ENCODE data around the gene ZNF513.

ZNF513 gene

GRCh38 chr2:27376151-27376865, 4.2 kb downstream of the ZNF513 start:
- peaks cover 48% of the 10 kb centered on the region for H3K4me1 Mint-ChIP-seq (ENCODE audit: low read depth)
- H3K27me3 Mint-ChIP-seq (ENCODE audit: low read depth), result no peaks in the 10 kb centered on the region
- H3K36me3 Mint-ChIP-seq (ENCODE audit: low read depth), result peaks cover 64% of the 10 kb centered on the region
- no peaks in the 10 kb centered on the region for H3K9me3 Mint-ChIP-seq
- H3K4me3 Mint-ChIP-seq, result no peak overlapping the region
- no peak overlapping the region for H3K27ac Mint-ChIP-seq

GRCh38 chr2:27375513-27376099, 4.9 kb downstream of the ZNF513 start:
- Mint-ChIP-seq H3K4me3 (no peak overlapping the region), H3K27me3 (ENCODE audit: low read depth) (no peaks in the 10 kb centered on the region), H3K36me3 (ENCODE audit: low read depth) (peaks cover 60% of the 10 kb centered on the region), H3K27ac (peak overlapping the region; percentile 24), H3K9me3 (no peaks in the 10 kb centered on the region), H3K4me1 (ENCODE audit: low read depth) (peaks cover 44% of the 10 kb centered on the region)

DNA sequence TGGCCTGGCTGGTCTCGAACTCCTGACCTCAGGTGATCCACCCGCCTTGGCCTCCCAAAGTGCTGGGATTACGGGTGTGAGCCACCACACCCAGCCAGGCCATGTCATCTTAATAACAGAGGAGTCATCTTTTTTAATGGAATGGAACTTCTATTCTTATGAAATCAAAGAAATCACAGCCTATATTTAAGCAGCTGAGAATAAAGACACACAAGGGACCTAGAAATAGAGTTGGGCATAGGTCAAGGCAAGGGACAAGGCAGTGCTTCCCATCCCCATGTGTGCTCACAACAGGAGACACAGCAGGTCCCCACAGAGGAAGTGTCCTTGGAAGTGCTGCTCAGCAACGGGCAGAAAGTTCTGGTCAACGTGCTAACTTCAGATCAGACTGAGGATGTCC, 7.0 kb downstream of the ZNF513 start:
- Mint-ChIP-seq H3K27me3 (ENCODE audit: low read depth) (no peaks in the 10 kb centered on the region), H3K4me3 (no peak overlapping the region), H3K4me1 (ENCODE audit: low read depth) (peaks cover 38% of the 10 kb centered on the region), H3K36me3 (ENCODE audit: low read depth) (peaks cover 56% of the 10 kb centered on the region), H3K27ac (no peak overlapping the region), H3K9me3 (no peaks in the 10 kb centered on the region)

DNA sequence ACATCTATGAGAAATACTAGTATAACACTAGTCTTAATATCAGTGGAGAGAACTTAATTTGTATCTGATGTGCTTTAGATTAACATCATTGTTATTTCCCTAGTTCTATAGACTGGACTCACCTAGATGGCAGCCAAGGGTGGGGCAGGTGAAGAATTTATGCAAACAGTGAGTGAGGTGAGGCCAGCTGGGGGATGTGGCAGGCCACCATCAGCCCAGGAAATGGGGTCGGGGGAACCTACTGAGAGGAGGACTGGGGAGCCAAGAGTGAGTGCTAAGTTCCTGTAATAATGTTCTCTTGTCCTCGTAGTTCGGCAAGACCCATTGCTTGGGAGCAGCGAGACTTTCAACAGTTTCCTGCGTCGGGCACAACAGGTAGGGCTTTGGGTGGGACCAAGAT, 7.6 kb downstream of the ZNF513 start:
- Mint-ChIP-seq H3K36me3 (ENCODE audit: low read depth) (peaks cover 57% of the 10 kb centered on the region), H3K4me1 (ENCODE audit: low read depth) (peaks cover 40% of the 10 kb centered on the region)

DNA sequence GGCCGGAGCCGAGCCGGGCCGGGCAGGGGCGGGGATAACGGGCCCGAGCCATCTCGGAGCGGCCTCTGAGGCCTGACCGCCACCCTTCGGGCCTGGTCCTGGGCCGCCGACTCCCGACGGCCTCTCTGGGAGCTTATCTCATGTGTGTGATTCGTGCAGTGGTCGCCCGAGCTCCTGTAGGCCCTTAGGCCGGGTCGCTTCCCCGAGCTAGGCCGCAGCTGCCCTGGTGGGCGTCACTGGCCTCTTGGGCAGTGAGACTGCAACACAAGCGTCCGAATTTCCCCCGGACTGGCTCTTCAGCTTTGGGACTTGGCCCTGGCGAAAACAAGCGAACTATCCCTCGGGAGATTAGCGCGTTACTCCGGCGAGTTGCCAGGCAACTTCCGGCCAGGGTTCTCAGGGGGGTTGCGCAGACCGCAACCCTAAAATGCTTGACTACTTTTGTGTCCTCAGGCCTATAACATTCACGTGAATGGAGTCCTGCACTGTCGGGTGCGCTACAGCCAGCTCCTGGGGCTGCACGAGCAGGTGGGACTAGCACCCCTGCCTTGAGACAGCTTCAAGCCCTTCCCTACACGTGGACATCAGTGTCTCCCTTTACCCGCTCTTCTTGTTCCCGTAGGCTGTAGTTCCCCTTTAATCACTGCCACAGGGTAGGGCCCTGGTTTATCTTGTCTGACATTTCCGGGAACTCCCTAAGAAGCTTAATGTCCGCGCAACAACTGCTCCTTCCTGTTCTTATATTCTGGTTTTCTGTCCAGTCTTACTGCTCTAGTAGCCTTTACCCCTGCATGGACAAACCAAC, 9.5 kb downstream of the ZNF513 start:
- H3K9me3 Mint-ChIP-seq, result no peaks in the 10 kb centered on the region
- peaks cover 56% of the 10 kb centered on the region for H3K36me3 Mint-ChIP-seq (ENCODE audit: low read depth)
- no peaks in the 10 kb centered on the region for H3K27me3 Mint-ChIP-seq (ENCODE audit: low read depth)
- H3K4me1 Mint-ChIP-seq (ENCODE audit: low read depth), result peaks cover 41% of the 10 kb centered on the region
- peak overlapping the region; percentile 95 for H3K27ac Mint-ChIP-seq
- H3K4me3 Mint-ChIP-seq, result peak overlapping the region; percentile 98

More for the DNA sequence above, 7.6 kb downstream of the ZNF513 start:
- no peaks in the 10 kb centered on the region for H3K27me3 Mint-ChIP-seq (ENCODE audit: low read depth)
- H3K9me3 Mint-ChIP-seq, result no peaks in the 10 kb centered on the region
- peak overlapping the region; percentile 98 for H3K4me3 Mint-ChIP-seq
- peak overlapping the region; percentile 81 for H3K27ac Mint-ChIP-seq

DNA sequence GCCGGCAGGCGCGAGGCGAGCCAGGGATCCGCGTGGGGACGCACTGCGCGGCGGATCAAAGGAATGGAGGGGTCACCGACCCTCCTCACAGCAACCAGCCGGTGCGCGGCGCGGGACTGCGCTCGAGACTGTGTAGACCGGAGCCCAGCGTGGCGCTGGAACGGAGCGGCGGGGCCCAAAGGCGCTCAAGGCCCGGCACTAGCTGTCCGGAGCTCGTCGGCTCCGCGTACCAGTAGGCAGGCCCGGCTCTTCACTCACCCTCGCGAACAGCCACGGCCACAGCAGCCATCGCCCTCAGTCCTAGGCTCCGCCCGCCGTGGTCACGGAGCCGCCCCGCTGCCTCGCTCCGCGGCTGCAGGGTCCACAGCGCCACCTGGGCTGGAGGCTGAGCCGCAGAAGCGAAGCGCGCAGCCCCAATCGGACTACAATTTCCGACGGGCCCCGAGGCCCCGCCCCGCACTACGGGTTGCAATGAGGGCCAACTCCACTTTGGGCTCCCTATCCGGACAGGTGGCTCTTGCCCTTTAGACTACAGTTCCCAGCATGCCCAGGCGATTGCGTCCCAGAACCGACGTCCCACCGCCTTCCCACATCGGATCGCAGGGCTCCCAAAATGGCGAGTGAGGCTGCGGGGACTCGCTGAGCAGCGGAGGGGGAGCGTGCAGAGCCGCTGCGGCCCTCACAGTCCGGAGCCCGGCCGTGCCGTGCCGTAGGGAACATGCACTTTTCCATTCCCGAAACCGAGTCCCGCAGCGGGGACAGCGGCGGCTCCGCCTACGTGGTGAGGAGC, 10.3 kb downstream of the ZNF513 start, which contains the start of the genes EIF2B4 and SNX17:
Gene EIF2B4 (minus strand): TSS at position 313 of the 790 bp plus-strand sequence. CDS start 24 bp downstream, at position 289.
Gene SNX17 (plus strand): TSS at position 591 of the 790 bp plus-strand sequence. CDS start 128 bp downstream, at position 719.
- peaks cover 51% of the 10 kb centered on the region for H3K36me3 Mint-ChIP-seq (ENCODE audit: low read depth)
- peak within 1 kb of the TSS; percentile 98 for H3K4me3 Mint-ChIP-seq
- peak within 1 kb of the TSS; percentile 95 for H3K27ac Mint-ChIP-seq
- H3K4me1 Mint-ChIP-seq (ENCODE audit: low read depth), result peaks cover 40% of the 10 kb centered on the region
- no peaks in the 10 kb centered on the region for H3K27me3 Mint-ChIP-seq (ENCODE audit: low read depth)
- H3K9me3 Mint-ChIP-seq, result no peaks in the 10 kb centered on the region

DNA sequence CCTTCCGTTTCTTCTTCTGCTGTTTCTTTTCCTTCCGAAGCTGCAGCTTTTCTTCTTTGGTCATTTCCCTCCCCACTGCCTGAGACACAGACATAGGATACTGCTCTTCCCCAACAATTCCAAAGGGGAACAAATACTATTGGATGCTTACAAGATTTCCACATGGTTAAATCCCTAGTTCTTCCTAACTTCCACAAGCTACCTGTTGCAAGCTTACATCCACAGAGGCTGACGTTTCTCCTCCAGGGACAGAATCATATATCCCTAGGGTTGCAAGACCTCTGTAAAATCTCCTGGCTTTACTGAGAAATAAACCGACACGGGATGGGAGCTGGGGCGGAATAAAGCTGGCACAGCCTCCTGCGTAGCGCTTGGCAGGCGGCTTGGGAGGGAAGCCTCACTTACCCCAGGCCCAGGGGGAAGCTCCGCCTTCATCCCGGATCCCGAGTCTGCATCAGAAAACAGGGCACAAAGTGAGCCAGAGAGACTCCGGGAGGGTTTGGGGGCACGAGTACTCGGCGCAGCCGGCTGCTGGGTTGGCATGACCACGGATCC, 11.0 kb downstream of the ZNF513 start:
- no peaks in the 10 kb centered on the region for H3K9me3 Mint-ChIP-seq
- H3K27ac Mint-ChIP-seq, result peak overlapping the region; percentile 95
- H3K4me3 Mint-ChIP-seq, result peak overlapping the region; percentile 96
- H3K4me1 Mint-ChIP-seq (ENCODE audit: low read depth), result peaks cover 37% of the 10 kb centered on the region
- H3K36me3 Mint-ChIP-seq (ENCODE audit: low read depth), result peaks cover 47% of the 10 kb centered on the region
- H3K27me3 Mint-ChIP-seq (ENCODE audit: low read depth), result no peaks in the 10 kb centered on the region

DNA sequence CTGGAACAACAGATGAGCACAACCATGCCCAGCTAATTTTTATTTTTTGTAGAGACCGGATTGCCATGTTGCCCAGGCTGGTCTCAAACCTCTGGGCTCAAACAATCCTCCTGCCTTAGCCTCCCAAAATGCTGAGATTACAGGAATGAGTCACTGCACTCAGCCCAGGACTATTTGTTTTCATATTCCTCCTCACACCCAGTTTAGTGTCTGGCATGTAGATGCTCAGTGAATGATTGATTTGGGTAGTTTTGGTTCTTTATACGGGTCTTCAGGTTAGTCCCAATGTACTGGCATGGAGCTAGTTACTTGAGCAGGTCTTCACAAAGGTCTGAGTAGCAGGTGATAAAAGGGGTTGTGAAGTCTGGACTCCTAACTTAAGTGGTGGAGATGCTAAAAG, 16.6 kb downstream of the ZNF513 start:
- Mint-ChIP-seq H3K9me3 (no peaks in the 10 kb centered on the region), H3K4me1 (ENCODE audit: low read depth) (peaks cover 12% of the 10 kb centered on the region), H3K36me3 (ENCODE audit: low read depth) (peaks cover 26% of the 10 kb centered on the region), H3K27ac (no peak overlapping the region), H3K4me3 (no peak overlapping the region), H3K27me3 (ENCODE audit: low read depth) (no peaks in the 10 kb centered on the region)

DNA sequence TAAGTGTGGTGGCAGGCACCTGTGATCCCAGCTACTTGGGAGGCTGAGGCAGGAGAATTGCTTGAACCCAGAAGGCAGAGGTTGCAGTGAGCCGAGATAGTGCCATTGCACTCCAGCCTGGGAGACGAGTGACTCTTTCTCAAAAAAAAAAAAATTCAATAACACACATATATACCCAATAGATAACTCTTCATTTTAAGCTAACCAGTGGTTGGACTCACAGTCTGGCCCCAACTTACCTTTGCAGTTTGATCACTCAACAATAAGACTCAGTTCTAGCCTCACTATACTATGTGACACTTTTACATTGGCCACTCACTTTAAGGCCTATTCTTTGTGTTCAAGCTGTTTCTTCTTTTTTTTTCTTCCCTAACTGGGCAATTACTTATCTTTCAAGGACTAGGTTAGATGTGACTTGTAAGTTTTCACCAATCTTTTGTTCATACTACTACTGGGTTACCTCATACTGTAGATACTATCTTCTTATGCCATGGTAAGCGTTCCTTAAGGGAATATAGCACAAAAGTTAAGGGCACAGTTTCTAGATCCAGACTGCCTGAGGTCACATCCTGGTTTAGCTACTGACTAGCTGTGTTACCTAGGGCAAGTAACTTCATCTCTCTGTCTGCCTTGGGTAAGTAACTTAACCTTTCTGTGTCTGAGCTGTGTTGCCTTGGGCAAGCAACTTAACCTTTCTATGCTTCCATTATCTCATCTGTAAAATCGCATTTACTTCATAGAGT, 17.7 kb downstream of the ZNF513 start:
- peaks cover 15% of the 10 kb centered on the region for H3K4me1 Mint-ChIP-seq (ENCODE audit: low read depth)
- no peak overlapping the region for H3K4me3 Mint-ChIP-seq
- H3K27me3 Mint-ChIP-seq (ENCODE audit: low read depth), result no peaks in the 10 kb centered on the region
- H3K36me3 Mint-ChIP-seq (ENCODE audit: low read depth), result peaks cover 25% of the 10 kb centered on the region
- no peaks in the 10 kb centered on the region for H3K9me3 Mint-ChIP-seq
- no peak overlapping the region for H3K27ac Mint-ChIP-seq

GRCh38 chr2:27356382-27357181, 24.0 kb downstream of the ZNF513 start, which contains the start of gene GTF3C2:
TSS of gene GTF3C2 (minus strand) at chr2:27356764. CDS start at chr2:27343554, 13,210 bp downstream.
- peak within 1 kb of the TSS; percentile 95 for H3K4me3 Mint-ChIP-seq
- H3K27ac Mint-ChIP-seq, result peak within 1 kb of the TSS; percentile 97
- peaks cover 29% of the 10 kb centered on the region for H3K4me1 Mint-ChIP-seq (ENCODE audit: low read depth)
- no peaks in the 10 kb centered on the region for H3K27me3 Mint-ChIP-seq (ENCODE audit: low read depth)
- no peaks in the 10 kb centered on the region for H3K9me3 Mint-ChIP-seq
- peaks cover 1% of the 10 kb centered on the region for H3K36me3 Mint-ChIP-seq (ENCODE audit: low read depth)

DNA sequence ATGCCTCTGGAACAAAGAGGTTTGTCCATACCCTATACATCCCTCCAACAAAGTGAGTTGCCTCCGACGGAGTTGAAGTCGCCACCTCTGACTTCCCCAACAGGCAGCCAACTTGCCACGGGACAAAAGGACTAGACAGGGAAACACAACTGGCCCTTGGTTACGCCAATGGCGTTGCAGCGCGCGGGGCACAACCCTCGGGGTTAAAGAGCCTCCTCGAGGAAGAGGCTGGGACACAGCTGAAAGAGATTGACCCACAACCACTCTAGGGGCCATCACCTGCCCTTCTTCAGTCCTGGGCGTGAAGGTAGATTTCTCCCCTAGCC, 24.5 kb downstream of the ZNF513 start:
- H3K4me1 Mint-ChIP-seq (ENCODE audit: low read depth), result peaks cover 32% of the 10 kb centered on the region
- H3K4me3 Mint-ChIP-seq, result peak overlapping the region; percentile 95
- H3K27ac Mint-ChIP-seq, result peak overlapping the region; percentile 97
- H3K36me3 Mint-ChIP-seq (ENCODE audit: low read depth), result peaks cover 1% of the 10 kb centered on the region
- no peaks in the 10 kb centered on the region for H3K27me3 Mint-ChIP-seq (ENCODE audit: low read depth)
- no peaks in the 10 kb centered on the region for H3K9me3 Mint-ChIP-seq

GRCh38 chr2:27354597-27354927, 26.0 kb downstream of the ZNF513 start:
- Mint-ChIP-seq H3K9me3 (no peaks in the 10 kb centered on the region), H3K27ac (no peak overlapping the region), H3K4me1 (ENCODE audit: low read depth) (peaks cover 34% of the 10 kb centered on the region), H3K27me3 (ENCODE audit: low read depth) (no peaks in the 10 kb centered on the region), H3K4me3 (peak overlapping the region; percentile 35), H3K36me3 (ENCODE audit: low read depth) (peaks cover 5% of the 10 kb centered on the region)
